Renal cortex interstitium (tissue), 11 donors: ENCODE data around the gene UGT1A9. TPM values are rescaled to one million over a fixed set of nuclear protein-coding genes. Genes with fewer than 3 reads are reported as not detected.

Experiments used
- DNase-seq, 11 donors: peaks; one replicate each; pipeline ENCODE4 v3.0.0-alpha.2; 2013; ENCODE audit warnings: low read depth in 9 of 11, low spot score in 4 of 11; ENCODE audit errors: extremely low read depth in 1 of 11
- polyA plus RNA-seq, 3 donors: library from polyadenylated mRNA; unstranded; fragments of 120-200 nt; gene quantifications; one replicate each; pipeline ENCODE4 v1.2.1, GENCODE V29; 2013; ENCODE audit not compliant: insufficient read length in 3 of 3

UGT1A9 gene
- polyA plus RNA-seq, 3 donors: 6.2 to 7.8 (median 7.0) TPM

DNA sequence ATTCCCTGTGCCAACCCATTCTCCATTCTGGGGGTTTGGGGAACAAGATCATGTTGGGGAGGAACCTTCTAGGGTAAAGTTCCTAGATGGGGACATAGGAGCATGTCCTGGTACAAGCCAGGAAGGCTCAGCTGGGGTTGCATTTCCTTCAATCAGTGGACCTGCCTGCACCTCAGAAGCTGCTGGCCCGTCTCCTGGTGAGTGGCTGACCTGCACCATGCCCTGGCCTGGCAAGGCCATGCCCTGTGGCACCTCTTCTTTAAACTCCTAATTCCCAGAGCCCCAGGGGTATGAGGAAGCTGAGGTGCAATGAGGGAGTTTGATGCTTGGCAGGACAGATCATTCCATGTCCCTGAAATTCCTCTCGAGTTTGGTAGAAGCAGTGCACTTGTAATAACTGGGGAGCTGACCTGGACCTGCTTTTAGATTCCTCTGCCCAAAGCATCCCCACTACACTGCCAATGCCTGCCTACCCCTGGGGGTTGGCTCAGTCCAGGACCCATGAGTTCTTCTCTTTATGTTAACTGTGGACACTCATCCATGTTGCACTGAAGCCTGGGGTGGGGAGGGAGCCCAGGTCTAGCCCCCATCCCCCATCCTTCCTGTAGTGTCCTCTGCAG lies 131.7 kb downstream of the UGT1A9 start:
- DNase-seq: no peak

GRCh38 chr2:233803994-233804393 lies 132.3 kb downstream of the UGT1A9 start:
- DNase-seq: no peak

- no peak for DNase-seq
Measured at GRCh38 chr2:233807215-233807865, 135.6 kb downstream of the UGT1A9 start.

GRCh38 chr2:233807966-233808935 lies 136.6 kb downstream of the UGT1A9 start:
- DNase-seq: no peak

- no peak for DNase-seq
Measured at GRCh38 chr2:233810385-233810784, 138.7 kb downstream of the UGT1A9 start.

DNA sequence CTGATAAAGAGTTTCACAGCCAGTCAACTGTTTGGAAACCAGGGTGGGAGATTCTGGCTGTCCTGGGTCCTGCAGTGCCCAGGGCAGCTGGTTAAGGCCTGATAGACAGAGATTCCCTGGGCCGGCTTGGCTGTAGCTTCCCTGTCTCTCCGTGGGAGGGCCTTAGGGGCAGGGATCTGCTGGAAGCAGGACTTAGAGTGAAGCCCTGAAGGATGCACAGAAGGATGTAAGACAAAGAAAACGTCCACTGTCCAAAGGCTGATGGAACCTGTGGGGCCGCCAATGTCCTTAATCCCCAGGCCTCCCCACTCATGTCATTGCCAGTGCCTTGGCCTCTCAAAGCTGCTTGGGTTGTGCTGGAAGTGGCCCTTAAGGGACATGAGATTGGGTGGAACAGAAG lies 139.4 kb downstream of the UGT1A9 start:
- no peak for DNase-seq

DNA sequence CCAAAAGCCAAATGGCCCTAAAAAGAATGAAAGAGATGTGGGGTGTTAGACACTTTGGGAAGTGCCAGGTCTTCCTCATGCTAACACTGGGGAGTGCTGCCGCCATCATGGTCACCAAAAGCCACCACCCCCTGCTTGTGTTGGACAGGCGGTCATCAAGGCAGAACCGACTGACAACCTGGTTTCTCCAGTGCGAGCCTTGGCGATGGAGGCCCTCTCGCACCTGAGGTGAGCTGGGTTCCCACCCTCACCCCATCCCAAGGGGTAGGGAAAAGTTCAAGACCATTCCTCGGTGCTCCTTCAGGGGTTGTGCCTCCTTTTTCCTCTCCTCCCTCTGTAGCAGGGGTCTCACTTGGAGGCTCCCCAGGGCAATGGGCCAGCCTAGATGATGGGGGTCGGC lies 140.0 kb downstream of the UGT1A9 start:
- DNase-seq: no peak

- DNase-seq: peak in 8 of 11 donors; percentile 13 to 51 (median 24)
Measured at GRCh38 chr2:233813236-233814055, 141.7 kb downstream of the UGT1A9 start.

DNA sequence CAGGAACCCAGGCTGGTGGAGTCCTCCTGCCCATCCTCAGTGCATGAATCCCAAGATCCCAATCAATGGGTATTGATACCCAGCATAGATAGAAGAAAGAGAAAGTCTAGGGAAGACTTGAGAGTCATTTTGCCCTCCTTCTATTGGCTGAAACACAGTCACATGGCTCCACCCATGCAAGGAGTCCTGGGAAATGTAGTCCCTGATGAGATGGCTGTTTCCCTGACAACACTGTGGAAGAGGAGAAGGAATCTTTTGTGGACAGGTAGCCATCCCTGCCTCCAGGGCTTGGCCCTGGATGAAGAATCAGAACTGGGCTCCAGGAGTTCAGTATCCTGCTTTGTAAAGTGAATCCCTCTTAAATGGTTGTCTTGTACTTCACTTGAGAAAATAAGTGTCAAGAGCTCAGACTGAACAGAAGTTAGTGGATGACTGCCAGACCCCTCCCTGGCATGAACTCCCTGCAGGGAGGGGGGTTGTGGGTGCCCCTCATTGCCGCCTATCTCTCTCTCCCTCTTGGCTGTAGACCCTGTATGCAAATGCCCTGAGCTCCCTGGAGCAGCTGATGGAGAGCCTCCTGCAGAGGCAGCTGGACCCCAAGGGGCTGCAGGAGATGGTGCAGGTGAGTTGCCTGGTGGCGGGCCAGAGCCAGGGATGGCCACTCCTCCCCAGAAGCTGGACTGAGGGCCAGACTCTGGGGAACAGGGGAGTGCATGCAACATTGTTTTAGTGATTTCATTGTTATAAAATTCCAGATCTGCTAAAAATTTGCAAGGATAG lies 142.5 kb downstream of the UGT1A9 start:
- peak in 1 of 11 donors; percentile 17 for DNase-seq

GRCh38 chr2:233815861-233816260 lies 144.2 kb downstream of the UGT1A9 start:
- DNase-seq: no peak

- no peak for DNase-seq
Measured at GRCh38 chr2:233816334-233816733, 144.6 kb downstream of the UGT1A9 start.

GRCh38 chr2:233816771-233817170 lies 145.1 kb downstream of the UGT1A9 start:
- DNase-seq: no peak

GRCh38 chr2:233817361-233817911 lies 145.7 kb downstream of the UGT1A9 start:
- no peak for DNase-seq

DNA sequence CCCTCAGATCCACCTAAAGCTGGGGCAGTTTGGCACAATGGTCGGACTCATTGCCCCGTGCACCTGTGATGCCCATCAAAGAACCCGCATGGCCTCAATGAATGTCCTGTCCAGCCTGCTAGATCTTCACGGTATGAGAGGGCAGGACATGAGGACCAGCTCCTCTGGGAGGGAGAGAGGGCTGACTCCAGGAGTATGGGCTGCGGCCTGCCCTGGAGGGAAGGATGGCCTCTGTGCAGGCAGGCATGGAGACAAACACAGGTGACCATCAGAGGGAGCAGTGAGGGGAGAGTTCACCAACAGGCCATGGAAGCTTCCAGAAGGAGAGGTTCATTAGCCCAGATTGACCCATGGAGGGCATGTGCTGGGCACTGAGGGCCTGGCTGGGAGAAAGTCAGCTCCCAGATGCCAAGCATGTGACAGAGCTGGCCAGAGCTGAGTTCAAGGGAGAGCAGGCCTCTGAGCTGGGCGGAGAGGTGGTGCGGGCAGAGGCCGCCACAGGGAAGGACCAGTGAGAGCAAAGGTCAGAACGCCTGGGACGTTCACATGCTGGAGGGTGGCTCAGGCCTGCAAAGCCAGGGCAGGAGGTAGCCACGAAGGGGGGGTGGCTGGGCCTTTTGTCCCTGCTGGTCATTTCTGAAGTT lies 146.4 kb downstream of the UGT1A9 start:
- no peak for DNase-seq

DNA sequence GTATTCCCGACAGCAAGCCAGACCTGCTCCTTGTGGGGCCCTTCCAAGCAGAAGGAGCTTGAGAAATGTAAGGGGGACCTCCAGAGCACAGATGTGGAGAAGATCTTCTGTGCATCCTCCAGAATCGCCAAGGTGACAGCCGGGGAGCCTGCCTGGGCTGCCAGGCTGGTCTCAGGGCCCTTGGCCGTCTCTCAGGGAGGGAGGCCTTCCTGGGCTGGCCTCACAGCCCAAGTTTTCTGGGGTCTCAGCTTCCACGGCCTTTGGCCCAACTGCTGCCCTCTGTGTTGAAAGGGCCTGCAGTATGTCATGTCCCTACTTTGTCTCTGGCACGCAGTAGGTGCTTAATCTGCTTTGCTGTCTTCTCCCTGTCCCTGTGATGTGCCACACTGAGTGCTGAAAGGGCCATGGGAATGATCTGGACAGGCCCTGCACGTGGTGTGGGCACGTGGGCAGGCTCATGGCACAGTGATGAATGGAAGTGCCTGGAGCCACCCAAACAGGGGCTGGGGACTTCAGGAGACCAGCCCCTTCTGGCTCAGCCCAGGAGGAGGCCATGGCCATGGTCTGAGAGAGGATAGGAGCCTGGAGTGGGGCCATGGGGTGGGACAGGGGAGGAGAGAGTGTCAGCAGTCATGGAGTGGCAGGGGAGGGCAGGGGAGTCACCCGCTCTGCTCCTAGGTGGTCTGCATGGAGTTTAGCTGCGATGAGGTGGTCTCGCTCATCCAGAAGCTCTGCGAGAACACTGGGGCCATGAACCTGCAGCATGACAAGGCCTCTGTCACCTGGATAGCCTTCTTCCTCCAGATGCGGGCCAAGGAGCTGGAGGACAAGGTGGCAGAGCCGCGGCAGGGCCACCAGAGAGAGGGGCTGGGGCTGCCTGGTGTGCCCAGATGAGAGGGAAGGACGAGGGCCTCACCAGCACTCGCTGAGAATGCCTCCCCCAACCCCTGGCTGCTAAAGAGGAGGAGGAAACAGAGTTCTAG lies 147.2 kb downstream of the UGT1A9 start:
- DNase-seq: no peak
